NCI-H1105 treated with DMSO at 0.1 percent for 48 hours (cell line): ENCODE results near the gene TSHZ1.
"Not testable (repeated sequence)": the region's sequence is repeated elsewhere in the genome, so short reads cannot be mapped to it uniquely, and the experiment has no call there.

ENCODE experiments used
- DNase-seq: peaks from one replicate; lab custom pipeline; 2025; lab: John Stamatoyannopoulos, UW

TSHZ1 gene

DNA sequence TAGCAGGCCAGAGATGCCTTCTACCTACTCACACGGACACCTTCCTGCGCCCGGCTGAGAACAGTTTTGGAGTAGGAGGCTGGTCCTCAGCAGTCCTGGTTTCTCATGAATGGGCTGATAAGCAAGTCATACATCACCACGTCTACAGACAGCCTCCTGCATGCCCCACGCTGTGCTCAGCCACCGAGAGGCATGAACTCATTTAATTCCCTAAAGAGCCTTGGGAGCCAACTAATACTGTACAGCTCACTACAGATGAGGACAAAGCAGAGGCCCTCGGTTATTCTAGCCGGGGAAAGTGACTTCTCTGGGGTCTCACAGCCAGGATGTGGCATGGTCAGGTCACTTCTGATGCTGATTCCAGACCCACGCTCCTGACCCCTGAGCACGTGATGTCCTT, 105.6 kb downstream of the TSHZ1 start:
- no peak for DNase-seq

DNA sequence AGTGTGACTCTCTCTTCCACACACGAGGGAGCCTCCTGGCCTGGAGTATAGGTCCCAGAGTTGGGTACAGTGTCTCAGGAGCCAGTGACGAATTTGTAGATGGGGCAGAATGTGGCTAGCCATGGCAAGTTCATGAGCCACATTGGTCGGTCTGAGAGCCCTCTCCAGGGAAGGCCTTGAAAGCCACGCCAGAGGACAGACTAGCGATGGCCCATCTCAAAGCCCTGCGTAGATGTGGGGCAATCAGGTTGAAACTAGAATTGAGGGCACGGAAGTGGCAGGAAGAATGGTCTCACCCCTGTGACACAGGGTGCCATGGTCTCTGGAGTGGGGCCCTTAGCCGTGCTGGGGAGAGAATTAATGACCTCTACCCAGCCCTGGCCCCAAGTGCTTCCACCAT, 106.2 kb downstream of the TSHZ1 start:
- no peak for DNase-seq

DNA sequence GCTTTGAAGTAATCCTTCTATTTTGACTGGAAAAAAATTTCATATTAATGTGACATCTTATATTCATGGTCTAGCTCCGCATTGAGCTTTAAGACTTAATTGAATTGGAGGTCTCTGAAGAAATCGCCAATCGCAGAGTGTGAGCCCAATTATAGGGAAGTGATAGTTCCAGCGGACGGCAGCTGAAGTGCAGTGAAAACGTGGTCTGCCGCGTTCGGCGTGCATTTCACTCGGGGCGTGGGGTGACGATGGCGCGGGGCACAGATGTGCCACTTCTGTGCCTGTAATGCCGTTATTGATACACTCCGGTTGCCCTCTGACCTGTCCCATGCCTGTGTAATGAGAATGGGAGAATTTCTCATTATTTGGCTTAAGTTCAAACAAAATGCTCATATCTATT, 106.7 kb downstream of the TSHZ1 start:
- DNase-seq, result no peak

DNA sequence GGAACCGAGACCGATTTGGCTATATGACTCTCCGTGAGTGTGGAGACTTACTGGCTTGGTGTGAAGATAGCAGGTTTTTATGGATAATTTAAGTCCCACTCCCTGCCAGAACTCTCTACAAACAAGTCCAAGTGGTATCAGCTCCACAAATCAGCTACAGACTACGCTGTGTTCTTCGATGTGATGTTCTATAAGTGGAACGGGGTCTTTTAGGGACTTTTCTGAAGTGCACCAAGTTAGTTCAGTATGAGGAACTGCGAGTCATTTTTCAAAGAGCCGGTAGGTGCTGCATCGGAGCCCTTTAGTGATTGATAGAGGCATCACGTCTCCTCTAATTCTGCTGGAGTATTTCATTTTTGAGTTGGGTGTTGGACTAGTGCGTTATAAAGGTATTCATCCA, 107.1 kb downstream of the TSHZ1 start:
- no peak for DNase-seq

DNA sequence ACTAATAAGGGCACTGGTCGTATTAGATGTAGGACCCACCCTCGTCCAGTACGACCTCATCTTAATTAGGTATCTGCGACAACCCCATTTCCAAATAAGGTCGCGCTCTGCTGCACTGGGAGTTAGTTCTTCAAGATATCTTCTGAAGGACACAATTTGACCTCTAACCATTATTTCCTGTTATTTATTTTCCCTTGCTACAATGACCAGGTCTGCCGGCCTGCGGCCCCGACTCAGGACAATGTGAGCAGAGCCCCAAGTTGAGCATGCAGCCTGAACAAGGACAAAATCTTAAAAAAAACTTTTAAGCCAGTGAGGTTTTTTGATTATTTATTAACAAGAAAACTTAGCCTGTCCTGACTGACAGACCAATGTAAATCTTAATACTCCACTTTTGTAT, 109.3 kb downstream of the TSHZ1 start:
- DNase-seq, result no peak

DNA sequence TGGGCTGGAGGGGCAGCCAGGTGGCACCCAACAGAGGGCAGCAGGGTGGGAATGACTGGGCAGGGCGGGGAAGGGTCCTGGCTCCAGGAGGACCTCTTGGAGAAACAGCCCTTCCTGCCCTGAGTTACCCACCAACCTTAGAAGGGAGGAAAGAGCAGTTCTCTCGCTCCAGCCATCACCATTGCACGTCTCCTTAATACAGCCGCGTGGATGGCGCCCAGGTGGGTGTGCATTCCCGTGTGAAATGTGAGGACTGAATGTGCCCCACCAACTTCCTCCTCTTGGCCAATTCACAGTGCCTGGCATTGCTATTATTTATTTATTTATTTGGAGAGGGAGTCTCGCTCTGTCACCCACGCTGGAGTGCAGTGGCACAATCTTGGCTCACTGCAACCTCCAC, 109.9 kb downstream of the TSHZ1 start:
- DNase-seq, result no peak

DNA sequence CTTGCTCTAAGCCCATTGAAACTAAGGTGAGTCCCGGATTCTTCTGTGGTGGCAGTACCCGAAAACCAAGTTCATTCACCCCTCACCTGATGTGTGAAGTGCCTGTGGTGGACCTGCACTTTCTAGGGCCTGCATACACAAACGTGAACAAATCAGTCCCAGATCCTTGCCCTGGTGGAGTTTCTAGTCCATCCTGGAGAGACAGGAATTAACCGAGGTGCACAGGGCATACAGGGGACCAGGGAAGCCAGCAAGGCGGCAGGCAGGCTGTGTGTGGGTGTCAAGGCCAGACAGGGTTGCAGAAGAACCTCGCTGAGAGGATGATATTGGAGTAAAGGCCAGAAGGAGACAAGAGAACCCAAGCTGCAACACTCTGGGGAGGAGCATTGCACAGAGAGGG, 110.8 kb downstream of the TSHZ1 start:
- no peak for DNase-seq

DNA sequence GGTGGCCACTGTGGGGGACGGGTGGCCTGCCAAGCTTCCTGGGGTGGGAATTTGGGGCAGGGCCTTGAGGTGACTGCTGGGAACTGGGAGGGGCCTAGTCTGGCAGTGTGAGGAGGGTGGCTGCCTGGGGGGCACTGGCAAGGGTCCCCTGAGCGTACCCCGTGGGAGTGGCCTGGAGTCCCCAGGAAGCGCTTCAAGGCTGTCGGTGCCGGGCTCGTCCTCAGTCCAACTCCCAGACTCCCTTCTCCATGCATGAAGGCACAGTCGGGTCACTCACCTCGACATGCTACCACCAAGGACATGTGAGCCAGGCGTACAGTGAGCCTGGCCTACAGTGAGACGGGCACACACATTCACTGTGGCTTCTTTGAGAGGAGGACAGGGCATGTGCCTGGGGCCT, 111.6 kb downstream of the TSHZ1 start:
- no peak for DNase-seq

DNA sequence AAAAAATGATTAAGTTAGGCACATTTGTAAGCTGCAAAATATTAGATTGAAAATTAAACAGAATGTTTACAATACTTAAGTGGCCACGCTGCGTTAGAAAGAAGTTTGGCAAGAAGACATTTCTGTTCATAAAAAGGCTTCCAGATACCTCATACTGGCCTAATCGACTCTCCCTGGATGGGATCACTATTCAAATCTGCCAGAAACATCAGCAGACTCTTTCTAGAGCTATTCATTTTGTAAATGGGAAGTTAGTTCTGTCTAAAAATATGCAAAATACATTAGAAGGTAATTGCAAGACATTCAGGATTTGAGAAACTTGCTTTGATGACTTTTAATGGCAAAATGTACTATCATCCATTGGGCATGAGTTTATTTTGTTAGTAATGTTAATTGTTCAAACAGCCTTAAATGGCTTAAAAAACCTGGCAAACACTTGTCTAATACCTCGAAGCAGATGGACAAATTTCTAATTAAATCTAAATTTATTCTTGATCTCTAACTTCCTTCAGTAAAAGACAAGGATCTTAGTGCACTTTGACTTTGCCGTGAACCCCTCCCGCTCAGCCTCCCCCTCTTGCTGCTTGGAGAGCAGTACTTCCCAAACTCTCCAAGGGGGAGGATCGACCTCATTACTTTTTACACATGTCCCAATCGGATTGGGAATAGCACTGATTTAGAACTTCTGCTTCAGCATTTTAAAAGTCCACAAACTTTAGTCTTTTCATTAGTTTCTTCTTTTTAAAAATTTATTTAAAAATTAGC, 113.4 kb downstream of the TSHZ1 start:
- DNase-seq, result no peak

DNA sequence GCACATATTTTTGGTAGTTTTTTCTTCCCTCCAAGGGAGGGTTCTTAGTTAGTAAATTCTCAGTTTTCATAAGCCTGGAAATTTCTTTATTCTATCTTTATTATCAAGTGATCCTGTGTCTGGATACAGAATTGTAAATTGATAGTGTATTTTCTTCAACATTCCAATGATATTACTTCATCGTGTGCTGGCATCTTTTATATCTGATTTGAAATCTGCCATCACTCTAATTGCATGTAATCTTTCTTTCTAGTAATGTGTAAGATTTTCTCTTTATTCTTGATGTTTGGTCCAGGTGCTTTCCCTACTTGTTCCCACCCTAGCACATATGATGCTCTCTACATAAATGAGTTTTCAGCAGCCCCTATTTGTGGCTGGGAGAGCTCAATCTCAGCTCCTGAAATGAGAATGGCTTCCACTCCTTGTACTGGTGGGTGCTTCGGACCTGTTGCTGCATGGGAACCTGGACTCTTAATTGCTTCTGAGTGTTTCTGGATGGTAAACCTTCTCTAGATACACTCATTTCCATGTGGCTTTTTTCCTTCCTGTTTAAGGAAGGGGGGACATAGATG, 114.2 kb downstream of the TSHZ1 start:
- DNase-seq, result no peak

DNA sequence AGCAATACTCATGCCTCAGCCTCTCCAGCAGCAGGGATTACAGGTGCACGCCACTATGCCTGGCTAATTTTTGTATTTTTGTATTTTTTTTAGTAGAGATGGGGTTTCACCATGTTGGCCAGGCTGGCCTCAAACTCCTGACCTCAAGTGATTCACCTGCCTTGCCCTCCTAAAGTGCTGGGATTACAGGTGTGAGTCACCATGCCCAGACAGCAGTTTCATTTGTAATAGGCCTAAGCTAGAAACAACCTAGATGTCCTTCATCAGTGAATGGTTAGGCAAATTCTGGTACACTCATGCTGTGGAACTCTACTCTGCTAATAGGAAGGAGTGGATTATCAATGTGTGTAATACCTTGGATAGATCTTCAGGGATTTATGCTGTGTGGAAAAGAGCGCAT, 119.2 kb downstream of the TSHZ1 start:
- DNase-seq, result not testable (repeated sequence)

DNA sequence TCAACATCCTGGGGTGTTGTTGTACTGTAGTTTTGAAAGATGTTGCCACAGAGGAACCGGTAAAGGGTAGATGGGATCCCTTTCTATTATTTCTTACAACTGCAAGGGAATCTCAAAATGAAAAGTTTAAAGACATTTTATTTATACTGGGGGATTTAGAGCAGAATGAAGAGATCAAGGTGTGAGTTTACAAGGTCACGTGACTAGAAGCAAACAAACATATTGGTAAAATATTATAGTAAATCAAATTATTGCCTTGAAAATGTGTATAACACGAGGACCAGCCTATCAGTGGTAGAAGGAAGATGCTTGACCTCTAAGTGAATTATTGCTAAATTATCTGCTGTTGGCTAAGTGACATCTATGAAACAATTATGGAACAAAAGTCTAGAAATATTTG, 119.7 kb downstream of the TSHZ1 start:
- no peak for DNase-seq

DNA sequence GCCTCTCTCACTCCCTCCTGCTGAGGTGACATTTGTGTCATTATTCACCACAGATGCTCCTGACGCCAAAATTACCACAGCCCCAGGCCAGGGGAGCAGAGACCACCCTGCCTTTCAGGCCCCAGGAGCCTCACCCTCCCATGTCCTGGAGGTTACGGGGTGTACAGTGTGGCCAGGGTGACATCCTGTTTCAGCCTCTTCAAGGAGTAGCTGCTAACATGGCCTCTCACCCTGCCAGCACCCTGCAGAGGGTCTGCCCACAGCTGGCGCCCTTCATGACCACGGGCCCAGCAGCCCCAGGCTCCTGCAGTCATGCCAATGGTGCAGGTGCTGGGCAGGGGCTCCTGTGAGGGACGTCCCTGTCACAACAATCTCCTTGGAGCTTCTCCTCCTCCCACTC, 124.3 kb downstream of the TSHZ1 start:
- no peak for DNase-seq

DNA sequence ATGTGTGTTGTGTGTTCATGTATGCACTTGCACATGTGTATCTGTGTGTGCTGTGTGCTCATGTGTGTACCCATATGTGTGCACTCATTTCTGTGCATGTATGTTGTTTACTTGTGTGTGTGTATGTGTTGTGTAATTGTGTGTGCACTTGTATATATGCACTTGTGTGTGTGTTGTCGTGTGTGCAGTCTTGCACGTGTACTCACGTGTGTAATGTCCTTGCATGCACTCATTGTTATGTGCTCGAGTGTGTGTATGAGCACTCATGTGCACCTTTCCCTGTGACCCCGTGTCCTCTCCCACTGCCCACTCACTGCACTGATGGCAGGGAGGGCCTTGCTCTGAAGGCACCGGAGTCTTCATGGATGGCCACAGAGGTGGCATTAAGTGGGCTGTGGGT, 124.9 kb downstream of the TSHZ1 start:
- no peak for DNase-seq

DNA sequence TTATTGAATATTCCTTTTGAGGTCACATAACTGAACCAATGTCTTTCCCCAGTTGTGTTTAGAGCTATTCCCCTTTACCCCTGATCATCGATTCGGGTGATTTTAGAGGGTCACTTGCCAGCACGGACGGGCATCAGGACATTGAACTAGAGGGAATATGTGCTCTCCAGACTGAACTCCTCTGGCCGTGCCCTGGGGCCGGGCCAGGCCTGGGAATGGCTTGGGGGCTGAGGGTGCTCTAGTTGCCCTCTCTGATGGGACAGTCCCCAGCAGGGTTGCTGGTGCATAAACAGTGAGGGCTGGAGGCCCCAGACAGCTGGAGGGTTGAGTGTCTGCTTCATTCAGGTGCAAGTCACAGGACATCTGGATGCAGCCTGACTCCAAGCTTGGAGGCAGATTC, 126.2 kb downstream of the TSHZ1 start:
- DNase-seq, result no peak

DNA sequence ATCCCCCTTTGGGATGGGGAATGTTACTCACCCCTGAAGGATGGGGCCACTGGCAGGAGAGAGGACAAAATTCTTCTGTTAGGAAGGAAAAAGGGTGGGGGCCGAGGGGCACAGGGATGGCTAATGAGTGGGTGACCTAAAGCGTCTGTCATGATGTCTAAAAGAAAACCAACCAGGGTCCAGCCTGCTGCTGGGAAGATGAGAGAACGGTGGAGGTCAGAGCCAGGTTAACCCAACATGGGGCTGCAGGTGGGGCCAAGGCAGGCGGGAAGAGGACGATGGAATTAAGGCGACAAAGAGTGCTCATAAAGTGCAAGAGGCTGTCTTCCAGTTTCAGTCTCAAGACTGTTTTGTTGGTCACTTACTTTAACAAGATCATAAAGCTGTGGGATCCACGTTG, 126.8 kb downstream of the TSHZ1 start:
- no peak for DNase-seq

DNA sequence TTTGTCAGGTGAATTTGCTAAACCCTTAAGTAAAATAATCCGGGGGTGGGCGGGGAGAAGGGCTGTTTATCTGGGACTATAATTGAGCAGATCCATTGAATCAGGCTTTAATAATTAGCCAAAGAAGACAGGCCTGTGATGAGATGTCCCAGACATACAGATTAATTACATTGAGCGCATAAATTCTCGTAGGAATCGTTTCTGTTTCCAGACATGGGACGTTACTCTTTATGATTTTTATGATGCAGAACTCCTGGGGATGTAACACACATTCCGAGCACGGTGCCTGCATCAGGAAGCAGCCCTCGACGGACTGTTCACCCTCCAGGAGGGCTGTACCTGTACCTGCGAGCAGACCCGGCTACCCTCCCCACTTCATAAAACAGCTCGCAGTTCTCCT, 128.0 kb downstream of the TSHZ1 start:
- no peak for DNase-seq
